NOMO-1 (cell line): ENCODE data around the gene APOBEC2.

Experiments used
- DNase-seq, 2 experiments: peaks; one replicate each; lab custom pipeline; 2025; ENCODE audit not compliant: unreplicated experiment in 2 of 2; lab: John Stamatoyannopoulos, UW

Gene APOBEC2

GRCh38 chr6:41037107-41037900 is 15.7 kb upstream of the APOBEC2 start:
- no peak for DNase-seq

GRCh38 chr6:41038205-41038604 is 14.8 kb upstream of the APOBEC2 start:
- DNase-seq: no peak

- DNase-seq: peak; percentile 2 to 7
Observed at GRCh38 chr6:41039060-41039998, 13.7 kb upstream of the APOBEC2 start, which contains the start of gene UNC5CL. Gene UNC5CL (minus strand): TSS chr6:41039221. CDS start chr6:41035074, 4,147 bp downstream.

GRCh38 chr6:41040101-41040939 is 12.7 kb upstream of the APOBEC2 start:
- DNase-seq: no peak

- no peak for DNase-seq
Observed at GRCh38 chr6:41040940-41041536, 12.0 kb upstream of the APOBEC2 start.

- no peak for DNase-seq
Observed at GRCh38 chr6:41042226-41043055, 10.6 kb upstream of the APOBEC2 start, which contains the start of gene TSPO2. Gene TSPO2 (plus strand): TSS chr6:41042467. CDS start chr6:41042986, 519 bp downstream.

GRCh38 chr6:41043151-41043550 is 9.9 kb upstream of the APOBEC2 start:
- DNase-seq: no peak

GRCh38 chr6:41045664-41046063 is 7.3 kb upstream of the APOBEC2 start:
- DNase-seq: no peak

- no peak for DNase-seq
Observed at GRCh38 chr6:41046084-41046483, 6.9 kb upstream of the APOBEC2 start.

- DNase-seq: no peak
Observed at GRCh38 chr6:41047306-41047705, 5.7 kb upstream of the APOBEC2 start.

- no peak for DNase-seq
Observed at GRCh38 chr6:41047745-41048732, 5.0 kb upstream of the APOBEC2 start.

- DNase-seq: no peak
Observed at GRCh38 chr6:41049521-41049920, 3.5 kb upstream of the APOBEC2 start.

GRCh38 chr6:41049955-41050354 is 3.0 kb upstream of the APOBEC2 start:
- DNase-seq: no peak

GRCh38 chr6:41050536-41050935 is 2.5 kb upstream of the APOBEC2 start:
- no peak for DNase-seq

- peak; percentile 53 to 86 for DNase-seq
Observed at GRCh38 chr6:41051873-41052272, 1.1 kb upstream of the APOBEC2 start.

GRCh38 chr6:41054511-41054910 is 1.5 kb downstream of the APOBEC2 start:
- no peak for DNase-seq

GRCh38 chr6:41055149-41055548 is 2.1 kb downstream of the APOBEC2 start:
- DNase-seq: no peak
